ENCODE results near the gene PRPF6.

PRPF6 gene

DNA sequence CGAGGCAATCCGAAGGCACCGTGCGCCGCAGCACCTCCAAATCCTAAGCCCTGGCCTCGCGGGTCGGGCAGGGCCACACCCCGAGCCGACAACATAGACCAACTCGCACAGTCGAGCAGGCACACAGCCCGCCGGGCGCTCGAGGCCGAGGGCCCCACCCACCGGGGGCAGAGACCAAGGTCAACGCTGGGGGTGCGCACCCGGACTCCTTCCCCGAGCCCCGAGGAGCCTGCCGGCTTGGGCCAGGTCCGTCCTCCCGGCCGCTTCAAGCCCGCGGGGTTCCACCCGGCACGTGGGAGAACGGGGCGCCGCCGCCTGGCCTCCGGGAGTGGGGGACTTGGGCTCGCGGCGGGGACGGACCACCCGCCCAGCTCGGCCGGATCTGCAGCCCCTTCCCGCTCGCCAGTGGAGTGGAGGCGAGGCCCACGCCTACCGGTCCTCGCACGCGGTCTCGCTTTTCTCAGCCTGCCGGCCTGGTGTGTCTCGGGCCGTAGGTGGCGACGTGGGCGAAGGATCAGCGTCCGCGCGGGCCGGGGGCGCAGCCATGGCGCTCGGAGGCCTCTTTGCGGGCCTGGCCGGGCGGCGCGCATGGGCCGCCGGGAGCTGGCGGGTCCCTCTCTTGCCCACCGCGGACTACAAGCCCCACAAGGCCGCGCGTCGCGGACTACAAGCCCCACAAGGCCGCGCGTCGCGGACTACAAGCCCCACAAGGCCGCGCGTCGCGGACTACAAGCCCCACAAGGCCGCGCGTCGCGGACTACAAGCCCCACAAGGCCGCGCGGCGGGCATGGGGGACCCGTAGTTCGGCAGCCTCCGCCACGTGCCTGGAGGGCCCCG lies 24.9 kb upstream of the PRPF6 start, which contains the start of gene UCKL1:
TSS of gene UCKL1 (minus strand) at position 590 of the 837 bp plus-strand sequence. CDS start at position 546, 44 bp downstream.
- POLR2A ChIA-PET, result interaction anchor here (0.6 to 1.8 kb wide), 7 partner anchors 13 to 298 kb away, joined by 3 to 8 read pairs (median 3); partner anchors contain the start of genes RTEL1, TPD52L2 and ZNF512B
- CTCF ChIA-PET, result interaction anchor here (1.2 to 1.7 kb wide), 2 partner anchors 25 to 101 kb away, joined by 4 read pairs; partner anchors contain the start of gene PRPF6
- TF ChIP-seq CTCF (IDR thresholded peaks at IDR 0.05; ENCODE audit: insufficient read depth, low read length, missing control alignments), result no peak
- DNase-seq (ENCODE audit: low read depth, low spot score), result peak; percentile 50
- peak within 1 kb of the TSS; percentile 93 for H3K4me3 ChIP-seq (ENCODE audit: low read depth, low read length)

- TF ChIP-seq CTCF (IDR thresholded peaks at IDR 0.05; ENCODE audit: insufficient read depth, low read length, missing control alignments), result no peak
- ChIA-PET POLR2A (interaction anchor here (0.6 to 1.8 kb wide), 6 partner anchors 12 to 298 kb away, joined by 3 to 8 read pairs (median 3); partner anchors contain the start of genes RTEL1, TPD52L2 and ZNF512B), CTCF (interaction anchor here (1.0 to 1.7 kb wide), 3 partner anchors 17 to 100 kb away, joined by 4 read pairs; partner anchors contain the start of gene PRPF6)
- peak overlapping the region; percentile 55 for H3K4me3 ChIP-seq (ENCODE audit: low read depth, low read length)
- DNase-seq (ENCODE audit: low read depth, low spot score), result no peak
Observed at GRCh38 chr20:63956664-63957003, 24.3 kb upstream of the PRPF6 start.

GRCh38 chr20:63957004-63957689 lies 23.8 kb upstream of the PRPF6 start:
- ChIA-PET CTCF (interaction anchor here (0.6 to 1.7 kb wide), 4 partner anchors 11 to 100 kb away, joined by 3 to 4 read pairs (median 4); partner anchors contain the start of gene PRPF6), POLR2A (interaction anchor here (1.5 to 1.8 kb wide), 2 partner anchors 12 to 92 kb away, joined by 3 to 8 read pairs; partner anchors contain the start of genes TPD52L2 and ZNF512B)
- no peak for TF ChIP-seq CTCF (IDR thresholded peaks at IDR 0.05; ENCODE audit: insufficient read depth, low read length, missing control alignments)
- H3K4me3 ChIP-seq (ENCODE audit: low read depth, low read length), result peak overlapping the region; percentile 55
- no peak for DNase-seq (ENCODE audit: low read depth, low spot score)

- POLR2A ChIA-PET, result interaction anchor here (1.8 kb wide), 1 partner anchor 11 kb away, joined by 8 read pairs; the partner anchor contains the start of gene ZNF512B
- no peak overlapping the region for H3K4me3 ChIP-seq (ENCODE audit: low read depth, low read length)
- no peak for TF ChIP-seq CTCF (IDR thresholded peaks at IDR 0.05; ENCODE audit: insufficient read depth, low read length, missing control alignments)
- CTCF ChIA-PET, result interaction anchor here (0.6 to 1.7 kb wide), 3 partner anchors 10 to 23 kb away, joined by 3 to 4 read pairs (median 4); partner anchors contain the start of gene PRPF6
- no peak for DNase-seq (ENCODE audit: low read depth, low spot score)
Observed at GRCh38 chr20:63957690-63958441, 23.1 kb upstream of the PRPF6 start.

DNA sequence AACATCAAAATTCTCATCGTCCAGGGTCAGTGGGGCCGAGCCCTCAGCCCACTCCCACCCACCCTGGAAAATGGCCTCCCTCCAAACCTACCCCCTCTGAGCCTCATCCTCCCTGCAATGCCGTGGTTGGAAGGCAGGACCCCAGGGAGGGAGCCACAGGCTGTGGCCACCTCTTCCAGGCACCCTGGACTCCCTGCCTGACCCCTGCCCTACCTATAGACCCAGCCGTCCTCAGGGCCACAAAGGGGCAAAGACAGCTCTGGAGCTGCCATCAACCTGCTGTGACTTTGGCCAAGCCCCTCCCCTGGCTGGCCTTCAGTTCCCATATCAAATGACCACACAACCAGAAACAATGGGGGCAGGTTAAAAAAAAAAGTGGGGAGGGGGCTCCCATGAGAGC lies 22.5 kb upstream of the PRPF6 start:
- ChIA-PET POLR2A (no interaction called here), CTCF (interaction anchor here (0.8 kb wide), 1 partner anchor 16 kb away, joined by 3 read pairs; no protein-coding TSS in a partner anchor)
- no peak overlapping the region for H3K4me3 ChIP-seq (ENCODE audit: low read depth, low read length)
- no peak for DNase-seq (ENCODE audit: low read depth, low spot score)
- TF ChIP-seq CTCF (IDR thresholded peaks at IDR 0.05; ENCODE audit: insufficient read depth, low read length, missing control alignments), result no peak
